ENCODE results near the gene ATAT1. TPM values are rescaled to one million over a fixed set of nuclear protein-coding genes. Genes with fewer than 3 reads are reported as not detected.

Gene ATAT1
- polyA plus RNA-seq, 1 donor from 2014 or later, result 70.4 TPM

- TF ChIP-seq EP300 (conservative IDR thresholded peaks at IDR 0.05; ENCODE audit: poor library complexity, severe bottlenecking) (no peak), EZH2 (IDR thresholded peaks at IDR 0.05; ENCODE audit: borderline replicate concordance, insufficient read depth, low read length, poor library complexity, severe bottlenecking) (no peak), SMC3 (conservative IDR thresholded peaks at IDR 0.05; ENCODE audit: poor library complexity) (no peak), POLR2AphosphoS5 (IDR thresholded peaks at IDR 0.05) (no peak), RAD21 (conservative IDR thresholded peaks at IDR 0.05) (no peak), REST (IDR thresholded peaks at IDR 0.05; ENCODE audit: borderline replicate concordance) (no peak), TAF1 (IDR thresholded peaks at IDR 0.05; ENCODE audit: low read depth) (no peak), CTCF (IDR thresholded peaks at IDR 0.05; ENCODE audit: poor library complexity, severe bottlenecking) (no peak), MXI1 (conservative IDR thresholded peaks at IDR 0.05; ENCODE audit: poor library complexity, severe bottlenecking) (no peak)
- Histone ChIP-seq H3K27me3 (ENCODE audit: insufficient read depth, low read depth, low read length) (no peaks in the 10 kb centered on the region), H3K36me3 (ENCODE audit: insufficient read depth, low read length) (no peaks in the 10 kb centered on the region), H2AFZ (ENCODE audit: low read depth, low read length) (no peak overlapping the region), H3K9ac (ENCODE audit: low read length) (no peak overlapping the region), H3K4me2 (ENCODE audit: low read length) (no peak overlapping the region), H3K9me2 (ENCODE audit: insufficient read depth, low read length) (no peaks in the 10 kb centered on the region), H3K9me3 (ENCODE audit: low read length) (no peaks in the 10 kb centered on the region), H3K27ac (ENCODE audit: low read length) (no peak overlapping the region), H3F3A (ENCODE audit: insufficient read depth, low read length, poor library complexity, severe bottlenecking) (no peaks in the 10 kb centered on the region), H3K79me2 (replicated peaks; ENCODE audit: insufficient read depth, low read length) (peaks cover 16% of the 10 kb centered on the region), H3K4me3 (ENCODE audit: low read length) (no peak overlapping the region), H4K20me1 (ENCODE audit: insufficient read depth) (no peaks in the 10 kb centered on the region)
These were observed 24.5 kb downstream of the ATAT1 start for GRCh38 chr6:30651143-30651542.

GRCh38 chr6:30654798-30655742, 28.4 kb downstream of the ATAT1 start:
- H3K9ac ChIP-seq (ENCODE audit: low read length), result no peak overlapping the region
- H3K27me3 ChIP-seq (ENCODE audit: insufficient read depth, low read depth, low read length), result no peaks in the 10 kb centered on the region
- H3K27ac ChIP-seq (ENCODE audit: low read length), result no peak overlapping the region
- H3K36me3 ChIP-seq (ENCODE audit: insufficient read depth, low read length), result no peaks in the 10 kb centered on the region
- H3K79me2 ChIP-seq (replicated peaks; ENCODE audit: insufficient read depth, low read length), result no peaks in the 10 kb centered on the region
- H4K20me1 ChIP-seq (ENCODE audit: insufficient read depth), result no peaks in the 10 kb centered on the region
- no peaks in the 10 kb centered on the region for H3K9me2 ChIP-seq (ENCODE audit: insufficient read depth, low read length)
- TF ChIP-seq EZH2 (IDR thresholded peaks at IDR 0.05; ENCODE audit: borderline replicate concordance, insufficient read depth, low read length, poor library complexity, severe bottlenecking) (no peak), CTCF (IDR thresholded peaks at IDR 0.05; ENCODE audit: poor library complexity, severe bottlenecking) (no peak), RAD21 (conservative IDR thresholded peaks at IDR 0.05) (no peak), POLR2AphosphoS5 (IDR thresholded peaks at IDR 0.05) (no peak), MXI1 (conservative IDR thresholded peaks at IDR 0.05; ENCODE audit: poor library complexity, severe bottlenecking) (no peak), EP300 (conservative IDR thresholded peaks at IDR 0.05; ENCODE audit: poor library complexity, severe bottlenecking) (no peak), REST (IDR thresholded peaks at IDR 0.05; ENCODE audit: borderline replicate concordance) (no peak), SMC3 (conservative IDR thresholded peaks at IDR 0.05; ENCODE audit: poor library complexity) (no peak), TAF1 (IDR thresholded peaks at IDR 0.05; ENCODE audit: low read depth) (no peak)
- no peak overlapping the region for H3K4me3 ChIP-seq (ENCODE audit: low read length)
- no peaks in the 10 kb centered on the region for H3K9me3 ChIP-seq (ENCODE audit: low read length)
- no peaks in the 10 kb centered on the region for H3F3A ChIP-seq (ENCODE audit: insufficient read depth, low read length, poor library complexity, severe bottlenecking)
- H2AFZ ChIP-seq (ENCODE audit: low read depth, low read length), result no peak overlapping the region
- no peak overlapping the region for H3K4me2 ChIP-seq (ENCODE audit: low read length)

Data from neural cell (in vitro differentiated cells).